Hematopoietic multipotent progenitor cell treated with erythropoietin and hydrocortisone succinate and interleukin-3 and kit ligand, for 17 days (in vitro differentiated cells): Measurements from ENCODE around the gene TEKT2.

ENCODE experiments used
- DNase-seq: peaks from one replicate; pipeline ENCODE4 v3.0.0-alpha.2; 2015; ENCODE audit warnings: low spot score

Gene TEKT2

GRCh38 chr1:36128905-36129206 lies 45.0 kb downstream of the TEKT2 start:
- no peak for DNase-seq

DNA sequence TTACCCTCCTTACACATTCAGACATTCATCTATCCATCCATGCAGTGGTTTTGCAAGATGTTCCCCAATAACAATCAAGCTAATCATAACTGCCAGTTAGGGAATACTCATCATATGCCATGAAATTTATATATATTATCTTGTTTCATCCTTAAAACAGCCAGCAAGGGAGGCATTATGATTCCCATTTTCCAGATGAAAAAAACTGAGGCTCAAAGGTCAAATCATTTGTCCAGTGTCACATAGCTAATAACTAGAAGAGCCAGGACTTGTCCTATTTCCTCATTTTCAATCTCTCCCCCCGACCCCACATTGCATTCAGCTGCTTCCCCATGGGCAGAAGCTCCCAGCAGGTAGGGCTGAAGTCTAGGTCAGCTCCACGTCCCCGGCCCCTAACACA lies 48.1 kb downstream of the TEKT2 start:
- no peak for DNase-seq

DNA sequence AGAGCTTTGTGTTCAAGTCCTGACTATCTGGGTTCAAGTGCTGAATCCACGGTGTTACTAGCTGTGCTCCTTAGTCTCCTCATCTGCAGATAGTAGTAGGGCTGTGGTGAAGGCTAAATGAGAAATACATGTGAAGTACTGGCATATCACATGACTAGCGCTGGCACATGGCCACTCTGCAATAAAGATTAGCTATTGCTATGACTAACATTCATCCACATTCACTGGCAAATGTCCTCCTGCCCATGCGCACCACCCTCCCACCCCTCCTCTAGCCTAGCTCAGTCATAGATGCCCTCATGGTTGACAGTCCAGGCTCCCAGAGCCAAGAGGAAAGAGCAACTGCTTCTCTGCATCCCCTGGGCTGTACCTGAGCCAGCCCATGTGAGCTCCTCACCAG lies 49.6 kb downstream of the TEKT2 start:
- peak; percentile 63 for DNase-seq

DNA sequence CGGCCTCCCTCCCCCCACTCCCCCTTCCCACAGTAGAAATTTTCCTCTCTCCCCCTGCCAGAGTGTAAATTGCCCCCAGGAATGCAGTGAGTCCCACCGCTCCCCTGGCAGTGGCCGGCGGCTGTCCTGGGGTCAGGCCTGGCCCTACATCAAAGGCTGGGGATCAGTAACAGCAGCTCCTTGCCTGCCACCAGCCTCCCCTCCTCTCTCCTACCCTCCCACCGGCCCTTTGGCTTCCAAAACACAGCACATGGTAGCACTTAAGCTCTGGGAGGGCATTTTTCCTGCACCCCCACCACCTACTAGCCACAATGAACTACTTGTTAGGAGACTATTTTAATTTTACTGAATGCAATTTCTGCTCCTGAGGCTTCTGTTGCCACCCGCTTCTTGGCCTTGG lies 50.1 kb downstream of the TEKT2 start:
- DNase-seq, result no peak

- DNase-seq, result peak; percentile 35
These were observed 50.8 kb downstream of the TEKT2 start for GRCh38 chr1:36134505-36135329.

DNA sequence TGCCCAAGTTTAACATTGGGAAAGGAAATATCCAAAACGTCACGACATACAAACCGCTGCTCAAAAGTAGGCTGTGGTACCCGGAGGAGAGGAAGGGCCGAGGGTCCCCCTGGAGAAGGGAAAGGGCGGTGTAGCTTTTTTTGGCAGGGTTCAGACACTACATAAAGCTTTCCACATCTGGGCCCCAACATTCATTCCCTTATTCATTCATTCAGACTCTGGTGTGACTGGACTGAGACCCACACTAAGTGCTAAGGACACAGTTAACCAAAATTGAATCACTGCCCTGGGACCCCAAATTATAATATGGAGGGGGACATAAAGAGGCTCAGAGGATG lies 51.4 kb downstream of the TEKT2 start:
- DNase-seq, result no peak

- no peak for DNase-seq
These were observed 51.9 kb downstream of the TEKT2 start for GRCh38 chr1:36135796-36136195.

DNA sequence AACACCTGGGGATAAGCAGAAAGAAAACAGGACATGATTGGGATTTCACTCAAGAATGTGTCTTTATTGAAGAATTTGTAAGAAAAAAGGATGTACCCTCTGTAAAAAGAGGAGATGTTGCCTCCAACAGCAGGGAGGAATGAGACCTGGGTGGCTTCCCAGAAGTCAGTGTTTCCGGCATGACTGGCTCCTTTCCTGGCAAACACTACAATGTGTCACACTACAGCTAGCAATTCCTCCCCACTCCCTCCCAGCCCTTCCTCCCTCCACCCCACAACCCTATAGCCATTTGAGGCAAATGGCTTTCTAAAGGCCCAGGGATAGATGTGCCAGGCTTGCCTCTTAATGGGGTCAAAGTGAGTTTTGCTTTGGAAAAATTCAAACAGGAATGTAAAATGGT lies 52.6 kb downstream of the TEKT2 start:
- no peak for DNase-seq

GRCh38 chr1:36137226-36137625 lies 53.3 kb downstream of the TEKT2 start:
- no peak for DNase-seq

DNA sequence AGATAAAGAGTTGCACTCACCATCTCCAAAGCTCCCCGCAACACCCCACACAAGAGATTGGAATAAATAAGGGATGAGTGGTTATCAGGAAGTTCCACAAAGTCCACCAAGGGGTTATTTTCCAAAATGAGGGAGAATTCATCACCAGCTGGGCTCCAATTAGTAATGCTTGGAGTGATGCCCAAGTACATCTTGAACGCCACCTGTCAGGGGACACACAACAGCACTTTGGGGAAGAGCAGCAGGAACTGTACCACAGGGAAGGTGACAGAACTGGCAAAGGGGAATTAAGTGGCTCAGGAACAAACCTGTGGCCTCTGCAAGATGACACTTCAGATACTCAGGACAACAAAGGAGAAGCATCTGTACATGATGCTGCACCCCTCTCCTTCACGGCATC lies 53.9 kb downstream of the TEKT2 start:
- no peak for DNase-seq
